Thoracic aorta (tissue), 2 donors: ENCODE data around the gene NRCAM. TPM values are rescaled to one million over a fixed set of nuclear protein-coding genes. Genes with fewer than 3 reads are reported as not detected.

ENCODE experiments used
- ATAC-seq: fragments of 150-250 bp; one replicate; pipeline ENCODE4 v1.8.0; 2017; ENCODE audit warnings: low read depth; ENCODE audit not compliant: insufficient number of reproducible peaks, low FRiP score
- DNase-seq: peaks from one replicate; pipeline ENCODE4 v3.0.0-alpha.2; 2020; ENCODE audit warnings: low spot score
- H3K27ac ChIP-seq, 2 donors: fragments of 200-600 bp; sonication (generic); 1 replicate in 1 of 2; 2 replicates in 1 of 2; pipeline ENCODE4 v1.5.1; 2016; ENCODE audit warnings: mild to moderate bottlenecking in 2 of 2, moderate library complexity in 2 of 2
- H3K27me3 ChIP-seq: fragments of 200-600 bp; sonication (generic); replicated peaks from 2 replicates; pipeline ENCODE4 v1.6.0; 2016; ENCODE audit warnings: mild to moderate bottlenecking; ENCODE audit not compliant: insufficient read depth
- H3K36me3 ChIP-seq: fragments of 200-600 bp; sonication (generic); one replicate; pipeline ENCODE4 v1.5.1; 2016
- H3K4me1 ChIP-seq, 2 donors: fragments of 200-600 bp; sonication (generic); 1 replicate in 1 of 2; 2 replicates in 1 of 2; pipeline versions ENCODE4 v1.5.1 to v1.6.0; 2016; ENCODE audit warnings: low read depth in 2 of 2, mild to moderate bottlenecking in 1 of 2; ENCODE audit not compliant: control insufficient read depth in 1 of 2
- H3K4me3 ChIP-seq: fragments of 200-600 bp; sonication (generic); 2 replicates; pipeline ENCODE4 v1.5.1; 2016; ENCODE audit warnings: mild to moderate bottlenecking
- H3K9me3 ChIP-seq: fragments of 200-600 bp; sonication (generic); 2 replicates; pipeline ENCODE4 v1.5.1; 2016
- total RNA-seq, 2 donors: library from RNA; depleted of rRNA; stranded (reverse); fragments of >200 nt; gene quantifications; one replicate each; pipeline versions ENCODE4 v1.1.0 to v1.2.3, GENCODE V29; 2016
- TF ChIP-seq, protein P1 (sequence below): fragments of 200-600 bp; sonication (generic); IDR thresholded peaks from one replicate; pipeline ENCODE4 v1.5.1; 2019; ENCODE audit warnings: antibody characterized with exemption

NRCAM gene
- total RNA-seq, 2 donors from 2014 or later, result 2.4 to 3.3 TPM

DNA sequence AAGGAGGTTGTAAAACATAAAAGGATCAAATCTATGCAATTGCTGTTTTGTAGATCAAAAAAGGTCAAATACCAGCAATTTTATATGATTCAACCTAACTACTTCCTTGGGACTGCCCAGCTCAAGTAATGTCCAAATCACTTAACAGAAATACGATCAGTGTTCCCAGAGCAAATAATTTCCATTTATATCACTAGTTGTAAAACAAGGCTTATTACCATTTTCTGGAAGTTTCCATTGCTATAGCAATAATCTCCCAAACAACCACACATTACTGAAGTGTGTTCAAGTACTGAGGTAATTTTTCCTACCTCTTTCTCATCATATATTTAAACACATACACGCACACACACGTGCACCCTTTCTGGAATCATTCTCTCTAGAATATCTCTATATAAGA lies 123.3 kb downstream of the NRCAM start:
- Histone ChIP-seq H3K9me3 (no peaks in the 10 kb centered on the region), H3K27ac (no peak overlapping the region), H3K4me1 (no peaks in the 10 kb centered on the region), H3K36me3 (no peaks in the 10 kb centered on the region), H3K4me3 (no peak overlapping the region), H3K27me3 (no peaks in the 10 kb centered on the region)
- DNase-seq (no peak), ATAC-seq (no peak)
- TF ChIP-seq, protein P1, sequence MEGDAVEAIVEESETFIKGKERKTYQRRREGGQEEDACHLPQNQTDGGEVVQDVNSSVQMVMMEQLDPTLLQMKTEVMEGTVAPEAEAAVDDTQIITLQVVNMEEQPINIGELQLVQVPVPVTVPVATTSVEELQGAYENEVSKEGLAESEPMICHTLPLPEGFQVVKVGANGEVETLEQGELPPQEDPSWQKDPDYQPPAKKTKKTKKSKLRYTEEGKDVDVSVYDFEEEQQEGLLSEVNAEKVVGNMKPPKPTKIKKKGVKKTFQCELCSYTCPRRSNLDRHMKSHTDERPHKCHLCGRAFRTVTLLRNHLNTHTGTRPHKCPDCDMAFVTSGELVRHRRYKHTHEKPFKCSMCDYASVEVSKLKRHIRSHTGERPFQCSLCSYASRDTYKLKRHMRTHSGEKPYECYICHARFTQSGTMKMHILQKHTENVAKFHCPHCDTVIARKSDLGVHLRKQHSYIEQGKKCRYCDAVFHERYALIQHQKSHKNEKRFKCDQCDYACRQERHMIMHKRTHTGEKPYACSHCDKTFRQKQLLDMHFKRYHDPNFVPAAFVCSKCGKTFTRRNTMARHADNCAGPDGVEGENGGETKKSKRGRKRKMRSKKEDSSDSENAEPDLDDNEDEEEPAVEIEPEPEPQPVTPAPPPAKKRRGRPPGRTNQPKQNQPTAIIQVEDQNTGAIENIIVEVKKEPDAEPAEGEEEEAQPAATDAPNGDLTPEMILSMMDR, result no peak

DNA sequence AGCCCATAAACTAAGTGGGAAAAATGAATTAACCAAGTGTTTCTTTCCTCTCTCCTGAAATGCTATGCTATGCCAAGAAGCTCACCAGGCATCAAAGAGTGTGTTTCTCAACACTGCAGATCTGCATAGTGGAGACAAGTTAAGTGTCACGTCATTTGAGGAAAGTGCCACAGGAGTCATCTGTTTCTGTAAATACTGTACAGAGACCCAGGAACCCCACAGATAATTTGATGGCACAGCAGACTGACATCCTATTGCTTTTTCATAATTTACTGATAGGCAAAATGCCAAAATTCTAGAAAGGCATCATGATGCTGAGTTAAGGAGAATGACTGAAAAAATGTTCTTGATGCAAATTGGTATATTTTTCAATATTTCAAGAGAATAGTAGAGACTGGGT lies 124.3 kb downstream of the NRCAM start:
- Histone ChIP-seq H3K27ac (no peak overlapping the region), H3K27me3 (no peaks in the 10 kb centered on the region), H3K4me1 (no peaks in the 10 kb centered on the region), H3K9me3 (no peaks in the 10 kb centered on the region), H3K36me3 (no peaks in the 10 kb centered on the region), H3K4me3 (no peak overlapping the region)
- ATAC-seq, result no peak
- no peak for DNase-seq
- TF ChIP-seq, protein P1, result no peak

DNA sequence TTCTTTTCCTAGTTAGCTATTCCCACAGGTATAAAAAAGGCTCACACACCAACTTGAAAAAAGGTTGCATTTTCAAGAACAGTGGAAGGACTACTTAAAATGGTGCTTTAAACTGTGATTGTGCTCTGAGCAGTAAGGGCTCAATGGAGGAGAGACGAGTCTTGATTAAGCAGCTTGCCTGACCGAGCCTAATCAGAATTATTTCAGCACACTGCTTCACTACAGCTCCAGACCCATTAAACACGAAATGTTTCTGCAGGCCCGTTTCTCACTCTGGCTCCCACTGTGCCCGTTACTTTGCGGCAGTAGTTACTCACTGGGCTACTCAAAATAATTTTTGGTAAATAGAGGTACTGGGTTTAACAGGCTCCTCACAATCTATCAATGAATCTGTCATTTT lies 126.0 kb downstream of the NRCAM start:
- Histone ChIP-seq H3K9me3 (no peaks in the 10 kb centered on the region), H3K36me3 (no peaks in the 10 kb centered on the region), H3K4me1 (no peaks in the 10 kb centered on the region), H3K27me3 (no peaks in the 10 kb centered on the region), H3K4me3 (no peak overlapping the region), H3K27ac (no peak overlapping the region)
- DNase-seq (no peak), ATAC-seq (no peak)
- TF ChIP-seq, protein P1, result no peak

- Histone ChIP-seq H3K27me3 (no peaks in the 10 kb centered on the region), H3K4me1 (no peaks in the 10 kb centered on the region), H3K9me3 (no peaks in the 10 kb centered on the region), H3K4me3 (no peak overlapping the region), H3K27ac (no peak overlapping the region), H3K36me3 (no peaks in the 10 kb centered on the region)
- DNase-seq (no peak), ATAC-seq (no peak)
- TF ChIP-seq, protein P1, result no peak
Measured at GRCh38 chr7:108329514-108329913, 126.7 kb downstream of the NRCAM start.

- DNase-seq, result no peak
- Histone ChIP-seq H3K27ac (no peak overlapping the region), H3K9me3 (no peaks in the 10 kb centered on the region), H3K4me1 (no peaks in the 10 kb centered on the region), H3K4me3 (no peak overlapping the region), H3K27me3 (no peaks in the 10 kb centered on the region), H3K36me3 (no peaks in the 10 kb centered on the region)
- no peak for ATAC-seq
- TF ChIP-seq, protein P1, result no peak
Measured at GRCh38 chr7:108328174-108328651, 128.0 kb downstream of the NRCAM start.
